ENCODE data around the gene CIROP.
"Not testable (repeated sequence)": the region's sequence is repeated elsewhere in the genome, so short reads cannot be mapped to it uniquely, and the experiment has no call there.

The CIROP gene

DNA sequence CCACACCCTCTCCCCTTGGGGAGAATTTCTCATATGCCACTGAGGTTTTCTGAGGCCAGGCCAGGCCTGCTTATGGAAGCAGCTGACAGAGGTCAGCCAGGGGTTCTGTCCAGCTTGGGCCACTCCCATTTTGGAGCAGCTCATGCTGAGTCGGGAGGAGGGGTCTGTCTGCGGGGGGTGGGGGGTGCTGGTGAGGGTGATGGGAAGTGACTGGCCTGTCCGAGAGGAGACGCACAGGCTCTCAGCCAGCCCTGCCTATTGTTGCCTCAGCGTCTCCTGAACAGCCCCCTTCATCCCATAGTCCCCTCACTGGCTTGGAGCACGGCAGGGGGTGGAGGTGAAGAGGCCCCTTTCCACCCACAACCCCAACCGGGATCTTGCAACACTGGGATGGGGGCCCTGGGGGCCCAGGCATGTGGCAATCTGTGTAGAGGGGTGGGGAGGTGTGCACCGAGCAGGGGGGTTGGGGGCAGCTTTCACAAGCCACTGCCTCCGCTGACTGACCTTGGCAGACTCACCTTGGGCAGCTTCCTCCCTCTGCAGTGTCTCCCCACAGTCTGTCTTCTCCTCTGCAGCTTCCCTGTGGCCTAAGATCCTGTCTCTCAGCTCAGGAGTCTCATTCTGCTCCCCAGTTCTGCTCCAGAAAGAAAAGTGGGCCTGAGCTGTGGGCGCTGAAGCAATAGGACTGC lies 8.8 kb upstream of the CIROP start:
- DNase-seq: no peak

DNA sequence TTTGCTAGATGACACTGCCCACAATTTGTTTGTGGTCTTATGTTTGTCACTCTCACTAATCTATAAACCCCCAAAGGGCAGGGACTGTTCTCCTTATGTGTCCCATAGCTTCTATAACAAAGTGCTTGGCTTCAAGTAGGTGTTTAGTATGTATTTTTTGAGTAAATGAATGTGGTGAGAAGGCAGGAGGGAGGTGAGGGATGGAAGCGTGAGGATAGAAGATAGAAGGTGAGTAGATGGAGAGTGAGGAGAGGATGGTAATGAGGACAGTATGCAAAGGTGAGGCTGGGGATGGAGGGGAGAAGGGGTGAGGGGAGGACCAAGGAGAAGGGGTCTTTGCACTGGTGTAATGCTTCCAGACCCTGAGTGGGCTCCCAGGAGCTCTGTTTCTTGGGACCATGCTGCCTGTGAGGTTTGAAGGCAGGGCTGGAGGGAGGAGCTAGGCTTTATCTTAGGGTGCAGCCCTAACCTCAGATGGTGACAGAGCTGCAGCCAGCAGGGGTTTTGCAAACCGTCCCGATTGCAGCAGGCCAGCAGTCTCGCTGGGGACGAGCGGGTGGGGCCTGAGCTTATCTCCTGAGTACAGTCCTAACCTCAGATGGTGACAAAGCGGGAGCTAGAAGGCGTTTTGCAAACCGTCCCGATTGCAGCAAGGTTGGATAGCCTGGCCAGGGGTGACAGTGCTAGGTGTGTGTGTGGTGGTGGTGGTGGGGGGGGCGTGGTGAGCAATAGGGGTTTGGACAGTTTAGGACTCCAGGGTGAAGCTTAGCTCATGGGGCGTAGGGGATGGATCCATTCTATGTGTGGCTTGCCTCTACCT lies 7.8 kb upstream of the CIROP start:
- DNase-seq: no peak

DNA sequence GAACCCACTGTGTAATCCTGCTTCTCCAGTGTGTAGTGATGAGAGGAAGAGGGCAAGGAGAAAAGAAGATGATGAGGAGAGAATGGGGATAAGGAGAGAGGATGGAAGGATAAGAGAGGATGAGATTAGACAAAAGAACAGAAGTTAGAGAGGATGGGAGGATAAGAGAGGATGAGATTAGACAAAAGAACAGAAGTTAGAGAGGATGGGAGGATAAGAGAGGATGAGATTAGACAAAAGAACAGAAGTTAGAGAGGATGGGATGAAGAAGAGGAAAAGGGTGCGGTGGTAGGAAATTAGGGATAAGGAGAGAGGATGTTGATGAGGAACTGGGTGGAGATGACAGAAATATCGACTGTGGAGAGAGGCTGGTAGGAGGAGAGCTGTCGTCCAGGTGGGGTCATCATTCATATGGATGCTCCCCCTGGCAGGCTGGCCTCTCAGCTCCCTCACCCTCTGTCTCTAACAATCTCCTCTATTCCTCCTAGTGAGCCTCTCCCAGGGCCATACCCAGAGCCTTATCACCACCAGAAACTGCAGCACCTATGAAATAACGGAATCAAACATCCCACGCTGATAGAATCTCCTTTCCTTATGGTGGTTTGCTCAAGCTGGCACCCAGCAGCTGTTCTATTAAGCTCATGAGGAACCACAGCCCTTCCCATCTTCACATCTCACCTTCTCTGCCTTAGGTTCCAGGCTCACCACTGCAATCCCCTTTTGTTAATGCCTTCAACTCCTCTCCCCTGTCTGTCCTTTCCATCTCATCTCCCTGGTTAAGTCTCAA lies 6.0 kb upstream of the CIROP start:
- DNase-seq: no peak

DNA sequence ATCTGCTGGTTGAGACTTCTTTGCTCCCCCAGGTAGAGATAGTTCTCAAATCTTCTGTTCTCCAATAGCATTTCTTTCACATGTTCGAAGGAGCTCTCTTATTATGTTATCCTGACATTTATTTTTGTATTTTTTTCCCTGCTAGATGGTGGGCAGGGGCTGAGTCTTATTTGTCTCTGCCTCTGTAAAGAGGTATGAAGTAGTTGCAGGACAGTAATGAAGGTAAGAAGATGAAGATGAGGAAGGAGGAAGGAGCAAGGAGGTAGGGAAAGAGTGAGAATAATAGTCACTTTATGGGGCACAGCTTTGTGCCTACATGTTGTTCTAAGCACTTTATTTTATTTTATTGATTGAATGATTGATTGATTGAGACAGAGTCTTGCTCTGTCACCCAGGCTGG lies 5.0 kb upstream of the CIROP start:
- no peak for DNase-seq

DNA sequence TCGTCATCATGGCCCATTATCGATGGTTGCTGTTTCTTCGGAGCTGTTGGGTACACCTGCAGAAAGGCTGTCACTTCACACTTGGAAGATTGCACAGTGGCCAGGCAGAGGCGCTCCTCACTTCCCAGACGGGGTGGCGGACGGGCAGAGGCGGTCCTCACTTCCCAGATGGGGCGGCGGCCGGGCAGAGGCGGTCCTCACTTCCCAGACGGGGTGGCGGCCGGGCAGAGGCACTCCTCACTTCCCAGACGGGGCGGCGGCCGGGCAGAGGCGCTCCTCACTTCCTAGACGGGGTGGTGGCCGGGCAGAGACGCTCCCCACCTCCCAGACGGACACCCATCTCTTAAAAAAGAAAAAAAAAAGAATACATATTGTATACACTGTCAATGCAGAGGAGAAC lies 3.4 kb upstream of the CIROP start:
- not testable (repeated sequence) for DNase-seq

DNA sequence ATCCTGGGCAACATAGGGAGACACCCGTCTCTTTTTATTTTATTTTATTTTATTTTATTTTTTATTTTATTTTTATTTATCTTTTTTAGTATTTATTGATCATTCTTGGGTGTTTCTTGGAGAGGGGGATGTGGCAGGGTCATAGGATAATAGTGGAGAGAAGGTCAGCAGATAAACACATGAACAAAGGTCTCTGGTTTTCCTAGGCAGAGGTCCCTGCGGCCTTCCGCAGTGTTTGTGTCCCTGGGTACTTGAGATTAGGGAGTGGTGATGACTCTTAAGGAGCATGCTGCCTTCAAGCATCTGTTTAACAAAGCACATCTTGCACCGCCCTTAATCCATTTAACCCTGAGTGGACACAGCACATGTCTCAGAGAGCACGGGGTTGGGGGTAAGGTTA lies 2.8 kb upstream of the CIROP start:
- DNase-seq: not testable (repeated sequence)

DNA sequence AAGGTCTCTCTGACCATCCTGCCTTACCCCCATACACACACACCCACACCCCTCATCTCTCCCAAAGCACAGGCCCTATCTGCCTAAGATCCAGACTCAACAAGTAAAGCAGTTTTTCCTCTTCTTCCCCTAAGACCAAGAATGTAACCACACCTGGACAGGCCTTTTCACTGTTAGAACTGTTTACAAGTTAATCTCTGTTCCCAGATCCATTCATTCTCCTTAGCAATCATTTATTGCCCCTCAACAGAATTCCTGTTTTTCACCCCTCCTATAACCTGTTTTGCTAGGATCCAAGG lies 1.9 kb upstream of the CIROP start:
- no peak for DNase-seq

DNA sequence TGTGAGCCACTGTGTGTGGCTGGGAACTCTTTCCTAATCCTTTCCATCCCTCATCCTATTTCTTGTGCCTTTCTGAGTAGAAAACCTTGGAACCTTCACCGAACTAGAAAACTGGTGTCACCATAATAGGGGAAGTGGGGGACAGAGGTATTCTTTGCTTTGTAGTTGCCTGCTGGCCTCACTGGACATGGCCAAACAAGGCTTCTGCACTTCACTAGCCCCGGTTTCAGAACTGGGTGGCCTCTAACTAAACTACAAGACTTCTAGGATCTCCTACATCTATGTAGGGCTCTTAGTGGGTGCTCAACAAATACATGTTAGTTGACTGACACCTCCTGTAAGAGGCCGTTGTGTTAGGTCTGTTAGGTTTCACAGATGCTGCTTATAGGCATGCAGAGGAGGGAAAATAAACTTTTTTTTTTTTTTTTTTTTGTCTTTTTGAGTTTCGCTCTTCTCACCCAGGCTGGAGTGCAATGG lies 597 bp upstream of the CIROP start:
- no peak for DNase-seq

DNA sequence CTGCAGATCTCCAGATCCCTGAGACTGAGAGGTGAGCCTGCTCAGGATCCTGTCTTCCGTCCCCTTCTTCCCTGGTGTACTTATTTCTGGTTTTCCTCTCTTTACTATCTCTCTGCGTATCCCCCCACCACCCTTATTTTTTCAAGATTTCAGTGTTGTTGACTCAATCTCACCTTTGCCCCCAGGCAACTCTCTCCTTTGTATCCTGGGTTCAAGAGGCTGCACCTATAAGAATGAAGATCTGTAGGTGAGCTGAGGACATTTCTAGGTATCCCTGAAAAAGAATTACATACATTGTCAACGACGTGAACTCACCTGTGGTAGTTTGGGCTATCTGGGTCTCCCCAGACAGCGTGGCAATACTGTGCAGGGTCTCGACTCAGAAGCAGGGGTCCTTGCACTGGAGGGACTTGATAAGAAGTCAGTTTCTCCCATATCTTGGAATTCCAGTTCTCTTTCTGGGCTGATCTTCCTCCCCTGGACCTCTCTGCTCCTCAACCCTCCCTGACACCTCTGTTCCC lies 659 bp downstream of the CIROP start:
- no peak for DNase-seq

DNA sequence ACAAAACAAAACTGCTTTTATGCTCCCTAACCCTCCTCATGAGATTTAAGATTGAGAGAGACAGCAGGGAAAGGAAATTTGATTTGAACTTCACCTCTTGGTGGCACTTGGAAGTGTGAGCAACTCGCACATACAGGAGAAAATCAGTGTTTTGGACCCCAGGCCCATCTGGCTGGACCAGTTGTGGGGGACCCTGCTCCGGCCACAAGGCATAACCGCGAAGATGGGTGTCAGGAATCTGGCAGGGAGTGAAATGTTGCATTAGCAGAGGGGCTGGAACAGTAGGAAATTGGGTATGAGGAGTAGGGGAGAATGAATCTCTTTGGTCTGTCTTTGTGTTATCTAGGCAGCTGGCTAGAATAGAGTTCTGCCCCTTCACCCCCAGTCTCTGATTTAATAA lies 1.2 kb downstream of the CIROP start:
- DNase-seq: no peak

DNA sequence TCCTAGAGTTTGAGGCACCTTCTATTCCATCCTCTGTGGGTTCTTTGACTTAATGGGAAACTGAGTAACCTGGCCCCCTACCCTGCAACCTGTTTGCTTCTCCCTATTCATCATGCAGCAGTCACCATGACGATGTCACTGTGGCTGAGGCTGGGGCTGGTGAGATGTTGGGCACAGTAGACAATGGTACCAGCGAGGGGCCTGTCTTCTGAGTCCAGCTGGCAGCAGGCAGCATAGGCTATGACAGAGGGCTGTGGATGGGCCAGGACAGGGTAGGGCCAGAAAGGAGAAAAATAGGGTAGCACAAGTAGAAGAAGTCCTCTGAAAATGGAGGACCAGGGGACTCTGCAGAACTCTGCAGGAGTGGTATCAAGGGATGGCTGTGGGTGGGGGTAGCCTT lies 2.0 kb downstream of the CIROP start:
- no peak for DNase-seq

DNA sequence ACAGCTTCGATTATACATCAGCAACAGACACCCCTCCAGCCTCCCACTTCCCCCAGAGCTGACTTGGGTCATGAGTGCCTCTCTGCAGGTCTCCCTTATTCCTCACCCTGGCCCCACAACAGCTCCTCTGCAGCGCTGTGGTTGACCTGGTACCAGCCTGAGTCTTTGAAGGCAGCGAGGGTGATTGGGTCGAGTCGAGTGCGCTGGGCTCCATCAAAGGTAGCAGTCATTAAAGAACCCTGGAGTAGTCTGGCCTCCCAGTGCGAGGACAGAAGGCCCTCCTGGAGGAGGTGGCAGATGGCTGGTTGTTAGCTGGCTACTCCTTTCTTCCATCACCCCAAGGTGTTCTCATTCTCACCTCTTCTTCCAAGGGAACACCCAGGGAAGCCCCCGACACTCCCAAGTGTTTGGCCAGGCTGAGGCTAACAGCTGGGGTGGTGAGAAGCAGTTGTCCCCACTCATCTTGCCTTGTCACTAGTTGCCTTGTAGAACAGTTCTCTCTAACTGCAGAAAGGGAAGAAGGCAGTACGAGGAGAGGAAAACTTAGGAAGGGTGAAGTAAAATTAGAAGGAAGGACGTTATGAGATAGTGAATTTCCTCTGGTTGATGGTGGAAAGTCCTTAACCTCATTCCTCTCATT lies 2.7 kb downstream of the CIROP start:
- no peak for DNase-seq

DNA sequence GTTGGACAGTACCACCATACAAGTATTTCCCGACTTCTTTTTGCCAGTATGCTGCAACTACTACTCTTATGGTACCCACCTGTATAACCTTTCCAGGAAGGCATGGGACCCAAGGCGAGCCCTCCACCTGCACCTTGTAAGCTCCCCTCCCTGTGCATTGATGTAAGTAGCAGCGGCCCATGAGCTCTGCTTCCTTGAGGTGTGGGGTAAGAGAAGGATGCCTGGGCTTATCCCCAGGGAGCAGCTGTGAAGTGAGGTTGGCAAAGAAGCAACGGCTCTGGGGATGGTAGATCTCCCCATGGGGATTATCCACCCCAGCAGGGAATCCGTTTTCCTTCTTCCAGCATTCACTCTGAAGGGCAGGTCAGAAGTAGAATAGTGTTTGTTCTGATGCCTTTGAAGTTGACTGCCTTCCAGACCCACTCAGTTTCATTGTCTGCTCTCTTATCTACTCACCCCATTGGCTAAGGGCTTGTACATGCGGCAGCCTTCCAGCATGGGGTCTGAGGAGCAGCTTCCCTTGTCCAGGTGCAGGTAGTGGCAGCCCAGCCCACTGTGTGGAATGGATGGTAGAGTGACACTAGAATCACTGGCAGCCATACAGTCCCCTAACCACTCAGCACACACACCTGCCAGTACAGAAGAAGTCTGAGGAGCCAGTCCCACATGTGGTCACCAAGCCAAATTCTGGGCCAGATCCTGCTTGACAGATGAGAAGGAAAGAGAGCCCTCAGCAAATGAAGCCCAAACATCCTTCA lies 3.4 kb downstream of the CIROP start:
- DNase-seq: no peak

DNA sequence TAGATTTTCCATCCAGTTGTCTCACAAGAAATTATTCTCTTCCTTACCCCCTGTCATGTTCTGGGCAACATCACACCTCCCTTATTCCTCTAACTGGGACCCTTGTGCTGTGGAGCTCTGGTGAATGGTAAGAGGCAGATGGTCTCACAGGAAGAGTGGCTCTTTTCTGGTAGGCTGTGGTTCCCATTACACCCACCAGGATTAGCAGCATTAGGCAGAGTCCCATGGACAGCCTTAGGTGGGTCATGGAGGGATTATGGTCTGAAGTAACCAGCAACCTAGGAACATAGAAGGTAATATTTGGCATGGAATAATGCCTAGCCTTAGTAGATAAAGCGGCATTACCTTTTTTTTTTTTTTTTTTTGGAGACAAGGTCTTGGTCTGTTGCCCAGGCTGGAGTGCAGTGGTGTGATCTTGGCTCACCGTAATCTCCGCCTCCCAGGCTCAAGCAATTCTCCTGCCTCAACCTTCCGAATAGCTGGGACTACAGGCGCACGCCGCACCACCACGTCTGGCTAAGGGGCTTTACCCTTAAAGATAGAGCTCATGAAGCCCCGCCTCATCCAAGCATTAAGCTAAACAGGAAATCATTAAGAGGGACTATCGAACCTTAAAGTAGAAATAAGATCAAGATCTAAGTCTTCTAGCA lies 5.5 kb downstream of the CIROP start:
- no peak for DNase-seq

DNA sequence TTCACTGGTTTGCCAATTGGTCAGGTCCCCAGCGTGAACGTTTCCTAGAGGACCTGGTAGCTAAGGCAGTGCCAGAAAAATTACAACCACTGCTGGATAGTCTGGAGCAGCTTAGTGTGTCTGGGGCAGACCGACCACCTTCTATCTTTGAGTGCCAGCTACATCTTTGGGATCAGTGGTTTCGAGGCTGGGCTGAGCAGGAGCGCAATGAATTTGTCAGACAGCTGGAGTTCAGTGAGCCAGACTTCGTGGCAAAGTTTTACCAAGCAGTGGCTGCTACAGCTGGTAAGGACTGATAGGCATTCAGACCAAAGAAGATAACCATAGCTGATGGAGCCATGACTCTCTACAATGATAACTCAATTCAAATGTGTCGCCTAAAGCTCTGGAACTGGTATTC lies 7.0 kb downstream of the CIROP start:
- DNase-seq: no peak

DNA sequence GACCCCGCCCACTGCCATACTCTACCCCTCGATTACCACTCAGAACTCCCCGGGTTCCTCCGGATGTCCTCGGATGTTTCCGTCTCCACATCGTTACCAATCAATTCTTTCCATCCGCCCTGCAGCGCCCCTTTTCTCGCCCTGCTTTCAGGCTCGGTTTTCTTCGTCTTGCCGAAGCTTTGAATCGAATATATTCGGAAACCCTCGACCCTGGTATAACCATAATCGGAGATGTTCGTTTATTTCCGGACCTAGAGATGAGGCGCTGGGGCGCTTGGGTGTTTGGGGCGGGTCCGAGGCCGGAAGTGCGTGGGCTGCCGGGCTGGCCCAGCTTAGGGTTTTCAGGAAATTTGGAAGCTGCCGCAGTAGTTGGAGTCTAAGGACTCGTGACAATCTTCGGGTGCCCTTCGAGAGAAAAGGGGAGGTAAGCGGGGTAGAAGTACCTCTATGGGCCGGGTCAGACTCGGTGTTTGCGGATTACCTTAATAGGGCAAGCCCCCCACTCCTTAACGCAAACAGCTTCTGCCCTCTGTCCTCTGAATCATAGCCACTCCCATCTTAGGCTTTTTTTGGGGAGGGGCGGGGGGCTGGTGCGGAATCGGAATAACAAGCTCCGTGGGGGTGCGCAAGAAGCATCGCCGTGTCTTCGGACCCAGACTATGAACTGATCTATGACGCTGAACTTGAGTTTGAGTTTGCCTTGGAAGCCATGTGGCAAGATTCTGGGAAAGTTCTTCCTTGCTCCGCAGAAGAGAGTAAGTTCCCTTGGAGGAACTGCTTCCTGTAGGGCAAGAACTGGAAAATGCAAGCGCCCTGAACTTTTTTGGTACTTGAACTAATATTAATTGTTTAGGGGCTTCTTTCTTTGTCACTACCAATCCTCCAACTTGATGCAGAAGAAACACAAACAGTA lies 9.3 kb downstream of the CIROP start, which contains the start of gene C14orf119:
Gene C14orf119 (plus strand): TSS at position 310 of the 913 bp plus-strand sequence. CDS start 2,154 bp downstream, outside the sequence.
- no peak for DNase-seq

DNA sequence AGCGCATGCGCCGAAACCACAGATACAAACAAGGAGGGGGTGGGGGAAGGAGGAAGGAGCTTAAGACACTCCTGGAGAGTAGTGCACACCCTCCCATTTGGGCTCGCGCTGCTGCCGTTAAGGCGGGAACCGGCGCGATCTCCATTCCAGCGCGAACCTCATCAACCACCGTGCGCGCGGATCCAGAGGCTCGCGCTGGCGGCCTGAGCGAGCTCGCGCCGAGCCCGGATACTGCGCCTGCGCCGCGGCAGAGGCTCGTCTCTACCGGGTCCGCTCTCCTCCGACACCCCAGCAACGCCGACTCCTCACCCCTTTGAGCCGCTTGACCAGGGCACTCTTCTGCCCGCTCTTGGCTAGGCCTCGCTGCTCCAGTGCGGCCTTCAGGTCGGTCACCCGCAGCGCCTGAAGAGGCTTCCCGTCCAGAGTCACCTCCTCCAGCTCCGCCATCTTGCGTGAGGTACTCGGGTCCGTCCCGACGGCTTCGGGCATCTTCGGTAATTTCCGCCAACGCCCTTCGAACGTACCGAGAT lies 10.1 kb downstream of the CIROP start, which contains the start of gene ACIN1:
Gene ACIN1 (minus strand): TSS at position 471 of the 530 bp plus-strand sequence. CDS start 24 bp downstream, at position 447.
- no peak for DNase-seq

DNA sequence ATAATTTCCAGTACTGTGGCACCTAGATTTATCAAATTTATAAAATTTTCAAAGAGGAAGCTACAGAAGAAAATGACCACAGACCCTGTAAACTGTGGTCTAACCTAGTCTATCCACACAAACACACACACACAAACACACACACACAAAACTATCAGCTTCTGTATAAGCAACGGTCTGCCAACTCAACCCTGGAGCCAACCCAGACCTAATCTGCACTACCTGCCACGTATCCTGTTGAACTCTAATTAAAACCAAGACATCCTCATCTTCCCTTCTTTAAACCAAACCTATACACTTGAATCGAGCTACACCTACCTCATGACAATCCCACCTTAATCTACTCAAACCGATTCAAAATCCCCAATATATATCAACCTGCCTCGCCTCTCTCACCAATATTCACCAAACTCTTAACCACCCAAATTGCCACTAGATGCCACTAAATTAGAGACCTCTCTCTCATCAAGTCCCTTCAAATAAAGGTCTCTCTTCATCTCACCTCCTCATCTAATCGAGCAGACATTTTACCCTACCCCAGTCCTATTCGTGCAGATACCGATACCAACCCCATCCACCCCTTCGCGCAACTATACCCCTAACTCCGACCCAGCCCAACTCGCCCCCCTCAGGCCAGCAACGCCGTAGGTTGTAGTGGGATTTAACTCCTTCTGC lies 10.7 kb downstream of the CIROP start:
- DNase-seq: no peak

DNA sequence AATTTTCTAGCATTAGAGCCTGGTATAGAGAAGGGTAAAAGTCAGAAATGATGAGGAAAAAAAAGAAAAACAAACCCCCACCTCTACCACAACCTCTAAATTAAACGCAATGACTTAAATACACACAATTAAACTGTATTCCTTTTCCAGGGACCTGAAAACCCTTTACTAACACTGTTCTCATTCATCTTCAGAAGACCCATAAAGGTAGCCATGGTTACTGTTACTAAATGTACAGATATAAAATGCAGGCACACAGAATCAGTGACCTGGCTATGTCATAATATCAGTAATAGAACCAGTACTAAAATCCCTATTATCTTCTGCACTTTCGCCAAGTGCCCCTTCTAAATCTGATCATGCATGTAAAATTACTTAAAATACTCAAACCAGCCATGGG lies 11.3 kb downstream of the CIROP start:
- DNase-seq: no peak
